GM21390 (cell line): ENCODE results near the gene TAF6.

Experiments
- ATAC-seq: cut with Tn5 transposase; IDR thresholded peaks from one replicate; pipeline ENCODE4 v1.9.1; 2021; ENCODE audit not compliant: unreplicated experiment

TAF6 gene

DNA sequence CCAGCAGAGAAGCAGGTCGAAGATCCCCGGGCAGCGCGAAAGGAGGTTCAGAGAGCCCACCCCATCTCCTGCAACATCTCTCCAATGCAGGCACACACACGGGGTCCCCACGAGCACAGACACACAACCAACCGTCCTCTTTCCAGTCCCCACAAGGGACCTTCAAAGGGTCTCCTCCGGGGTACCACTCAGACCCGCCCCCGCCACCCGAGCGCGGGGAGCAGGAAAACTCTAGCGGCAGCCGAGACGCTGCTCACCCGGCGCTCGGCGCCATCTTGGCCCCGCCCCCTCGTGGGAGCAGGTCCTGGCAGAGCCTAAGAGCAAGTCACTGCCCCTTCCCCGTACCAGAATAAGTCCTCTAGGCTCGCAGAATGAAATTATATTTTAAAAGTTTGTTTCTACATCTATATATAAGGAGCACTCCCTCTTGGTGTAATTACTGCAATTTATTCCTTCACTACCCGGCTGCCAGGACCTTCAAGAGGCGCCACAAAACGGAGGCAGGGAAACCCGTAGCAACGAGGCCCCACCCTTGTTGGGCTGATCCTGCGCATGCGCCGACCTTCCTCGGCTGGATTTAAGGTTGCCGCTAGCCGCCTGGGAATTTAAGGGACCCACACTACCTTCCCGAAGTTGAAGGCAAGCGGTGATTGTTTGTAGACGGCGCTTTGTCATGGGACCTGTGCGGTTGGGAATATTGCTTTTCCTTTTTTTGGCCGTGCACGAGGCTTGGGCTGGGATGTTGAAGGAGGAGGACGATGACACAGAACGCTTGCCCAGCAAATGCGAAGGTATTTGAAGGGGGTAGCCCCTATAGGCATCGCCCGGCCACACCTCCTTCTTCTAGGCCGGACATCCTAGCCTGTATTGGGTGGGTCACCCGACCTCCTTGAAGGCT, at the start of gene TAF6, which contains the start of gene CNPY4:
Gene TAF6, minus strand, starts transcription at position 287 of the 898 bp plus-strand sequence. CDS start 5,149 bp downstream, outside the sequence.
Gene CNPY4, plus strand, starts transcription at position 563 of the 898 bp plus-strand sequence. Its CDS starts 111 bp downstream, at position 674.
- peak; percentile 64 for ATAC-seq

DNA sequence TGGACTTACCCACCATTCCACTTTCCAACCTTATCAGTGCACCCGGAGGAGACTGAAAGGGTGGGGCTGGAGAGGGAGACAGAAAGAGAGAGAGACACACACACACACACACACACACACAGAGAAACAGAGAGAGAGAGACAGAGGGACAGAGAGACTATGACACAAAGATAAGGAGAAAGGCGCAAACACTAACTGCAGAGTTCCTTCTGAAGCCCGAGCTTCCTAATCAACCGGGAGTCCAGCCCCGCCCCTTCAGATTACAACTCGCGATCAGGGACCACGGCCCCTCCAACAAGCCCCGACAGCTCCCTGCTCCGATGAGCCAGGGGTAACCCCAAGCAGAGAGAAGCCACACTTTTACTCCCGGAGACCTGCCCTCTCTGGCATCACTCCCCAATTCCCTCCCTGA, 48.8 kb upstream of the TAF6 start:
- no peak for ATAC-seq

DNA sequence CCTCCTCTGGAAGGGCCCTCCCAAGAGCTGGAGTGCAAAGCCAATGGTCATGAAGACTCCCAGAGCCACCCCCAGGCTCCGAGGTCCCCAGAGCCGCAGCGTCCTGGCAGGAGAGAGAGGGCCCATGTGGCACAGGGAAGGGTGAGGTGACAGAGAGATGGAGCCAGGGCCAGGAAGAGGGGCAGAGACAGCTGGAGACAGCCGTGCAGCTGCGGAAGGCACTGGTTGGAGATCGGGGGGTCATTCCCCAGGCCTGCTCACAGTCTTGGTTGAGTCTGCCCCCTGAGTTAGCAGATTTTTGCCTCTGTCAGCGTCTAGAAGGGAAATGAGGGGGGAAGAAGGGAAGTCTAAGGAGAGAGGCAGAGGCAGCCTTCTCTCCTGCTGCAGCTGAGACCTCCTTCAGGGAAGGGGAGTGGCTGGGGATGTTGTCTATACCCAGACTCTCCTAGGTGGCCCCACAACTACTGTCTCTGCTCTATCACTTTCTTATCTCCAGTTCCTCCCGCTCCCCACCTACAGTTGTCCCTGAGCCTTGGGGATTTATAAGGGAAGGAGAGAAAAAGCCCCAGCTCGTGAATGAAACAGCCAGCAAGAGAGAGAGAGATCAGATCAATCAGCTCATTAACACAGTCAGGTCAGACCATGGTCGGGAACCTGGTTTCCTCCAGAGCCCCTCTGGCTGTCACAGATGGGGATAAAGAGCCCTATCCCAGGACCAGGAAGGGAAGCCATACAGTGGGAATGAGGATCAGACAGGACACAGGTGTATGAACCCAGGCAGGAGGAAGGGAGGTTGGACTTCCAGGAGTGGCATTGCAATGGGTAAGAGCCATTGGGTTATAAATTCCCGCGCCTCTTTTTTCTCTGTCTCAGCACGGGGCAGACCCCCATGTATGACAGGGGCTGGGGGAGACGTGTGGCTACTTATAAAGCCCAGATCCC, 48.1 kb upstream of the TAF6 start:
- no peak for ATAC-seq

DNA sequence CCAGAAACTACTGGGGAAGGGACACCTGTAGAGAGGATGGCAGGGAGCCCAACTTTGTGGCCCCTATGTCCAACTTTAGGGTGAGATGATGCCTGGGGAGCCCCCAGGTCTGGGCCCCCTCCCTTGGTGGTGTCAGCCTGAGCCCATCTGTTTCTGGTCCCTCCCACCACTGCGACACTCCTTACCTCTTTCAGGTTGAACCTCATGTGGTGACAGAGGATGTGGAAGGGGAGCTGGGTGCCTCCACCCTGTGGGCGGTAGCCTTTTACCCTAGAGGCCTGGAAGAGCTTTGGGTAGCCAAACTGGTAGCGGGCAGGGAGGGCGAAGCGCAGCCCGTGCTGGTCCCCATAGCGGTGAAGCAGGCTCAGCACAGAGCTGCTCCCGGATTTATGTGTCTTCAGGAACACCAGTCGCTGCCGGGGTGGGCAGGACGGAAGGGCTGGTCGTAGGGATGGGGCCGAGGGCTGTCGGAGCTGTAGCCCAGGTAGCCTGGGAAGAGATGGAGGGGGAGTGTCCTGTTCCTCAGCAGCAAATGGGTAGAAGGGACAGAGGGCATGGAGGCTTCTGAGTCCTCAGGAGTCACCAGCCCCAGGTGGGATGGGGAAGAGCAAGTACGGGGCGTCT, 47.3 kb upstream of the TAF6 start:
- no peak for ATAC-seq

DNA sequence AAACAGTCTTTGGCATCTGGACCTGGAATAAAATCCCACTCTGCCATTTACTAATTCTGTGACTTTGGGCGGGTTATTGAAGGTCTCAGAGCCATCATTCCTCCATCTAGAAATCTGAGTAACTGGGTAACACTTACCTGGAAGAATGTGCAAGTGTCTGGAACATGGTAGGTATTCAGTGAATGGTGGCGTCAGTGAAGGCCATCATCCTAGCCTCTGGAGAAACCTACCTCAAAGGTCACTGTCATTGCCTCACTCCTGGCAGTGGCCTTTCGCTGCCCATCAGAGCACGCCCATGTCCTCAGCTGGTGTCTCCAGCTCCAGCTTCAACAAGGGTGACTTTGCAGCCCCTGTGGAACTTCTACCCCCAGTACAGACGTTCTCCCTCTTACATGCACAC, 44.7 kb upstream of the TAF6 start:
- no peak for ATAC-seq

DNA sequence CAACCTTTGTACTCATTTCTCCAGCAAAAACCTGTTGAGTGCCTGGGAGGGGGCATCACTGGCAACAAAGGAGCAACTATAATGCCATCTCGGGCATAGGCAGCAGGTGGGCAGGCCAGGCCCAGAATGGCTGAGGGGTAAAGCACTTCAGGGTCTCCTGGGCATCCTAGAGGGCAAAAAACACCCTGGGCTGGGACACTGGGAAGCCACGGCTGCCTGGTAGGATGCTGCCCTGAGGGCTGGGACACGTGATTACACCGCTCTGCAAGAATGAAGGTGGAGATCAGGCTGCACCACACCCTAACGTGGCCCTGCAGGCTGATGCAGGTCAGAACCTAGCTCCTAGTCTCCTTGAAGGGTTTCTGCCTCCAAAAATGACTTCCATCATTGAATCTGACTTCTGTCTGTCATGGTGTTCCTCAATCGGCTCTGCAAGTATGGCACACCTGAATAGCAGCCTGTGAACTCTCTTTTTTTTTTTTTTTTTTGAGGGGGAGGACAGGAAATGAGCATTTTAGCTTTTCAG, 43.9 kb upstream of the TAF6 start:
- no peak for ATAC-seq

DNA sequence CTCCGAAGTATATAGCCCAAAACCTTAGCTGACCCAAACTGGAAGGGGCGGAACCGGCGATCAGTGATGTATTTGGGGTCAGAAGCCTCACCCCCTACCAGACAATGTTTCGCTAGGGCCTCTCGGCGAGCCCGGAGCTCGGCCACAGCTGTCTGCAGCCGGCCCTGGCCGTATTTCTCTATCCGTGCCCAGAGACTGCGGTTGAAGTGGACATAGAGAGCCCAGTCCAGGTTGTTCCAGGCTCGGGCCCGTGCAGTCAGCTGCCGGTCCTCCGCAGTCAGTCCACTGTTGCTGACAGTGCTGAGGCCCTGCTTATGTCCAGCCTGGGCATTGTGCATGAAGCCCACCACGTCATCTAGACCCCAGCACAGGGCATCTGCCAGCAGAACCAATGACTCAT, 40.9 kb upstream of the TAF6 start:
- no peak for ATAC-seq

DNA sequence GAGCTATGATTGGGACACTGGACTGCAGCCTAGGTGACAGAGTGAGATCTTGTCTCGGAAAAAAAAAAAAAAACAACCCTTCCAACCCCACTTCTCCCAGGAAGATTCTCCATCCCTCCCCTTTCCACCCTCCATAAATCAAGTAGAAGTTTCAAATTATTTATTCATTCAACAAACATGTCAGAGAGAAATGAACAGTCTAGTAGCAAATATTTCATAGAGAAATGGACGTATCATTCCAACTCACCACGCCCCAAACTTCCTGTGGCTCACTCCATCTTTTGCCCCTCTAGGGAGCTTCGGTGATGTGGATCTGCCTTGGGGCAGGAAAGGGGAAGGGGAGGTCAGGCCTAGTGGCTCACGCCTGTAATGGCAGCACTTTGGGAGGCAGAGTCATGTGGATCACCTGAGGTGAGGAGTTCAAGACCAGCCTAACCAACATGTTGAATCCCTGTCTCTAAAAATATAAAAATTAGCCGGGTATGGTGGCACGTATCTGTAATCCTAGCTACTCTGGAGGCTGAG, 40.0 kb upstream of the TAF6 start:
- no peak for ATAC-seq

DNA sequence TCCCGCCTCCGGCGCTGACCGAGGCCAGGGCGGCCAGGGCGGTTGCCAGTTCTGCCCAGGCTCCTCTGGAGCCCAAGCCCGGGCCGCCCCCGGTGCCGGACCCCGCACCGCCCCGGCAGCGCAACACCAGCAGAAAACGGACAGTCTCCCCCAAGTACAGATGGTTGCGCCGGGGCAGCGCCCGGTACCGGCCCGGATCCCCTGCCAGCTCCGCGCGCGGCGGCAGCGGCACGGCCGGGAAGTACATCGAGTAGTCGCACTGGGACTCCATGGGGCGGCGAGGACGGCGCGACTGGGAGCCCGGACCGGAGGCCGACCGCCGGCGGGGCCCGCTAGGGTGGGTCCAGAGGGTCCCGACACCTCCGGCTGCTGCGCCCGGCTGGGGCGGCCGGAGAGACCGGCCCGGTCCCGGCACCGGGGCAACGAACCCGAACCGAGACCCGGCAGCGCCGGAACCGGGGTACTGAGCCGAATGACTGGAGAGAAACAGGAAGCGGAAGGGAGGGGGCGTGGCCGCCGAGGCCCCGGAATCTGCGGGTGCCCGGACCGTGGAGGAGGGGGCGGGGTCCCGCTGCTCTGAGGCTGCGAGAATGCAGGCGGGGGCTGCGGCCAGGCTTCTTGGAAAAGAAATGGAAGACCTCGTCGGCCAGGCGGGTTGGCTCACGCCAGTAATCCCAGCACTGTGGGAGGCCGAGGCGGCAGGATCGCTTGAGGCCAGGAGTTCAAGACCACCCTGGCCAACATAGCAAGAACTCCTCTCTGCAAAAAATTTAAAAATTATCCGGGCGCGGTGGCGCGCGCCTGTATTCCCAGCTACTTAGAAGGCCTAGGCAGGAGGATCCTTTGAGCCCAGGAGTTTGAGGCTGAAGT, 39.3 kb upstream of the TAF6 start, which contains the start of gene TRAPPC14:
Gene TRAPPC14, minus strand, starts transcription at position 495 of the 870 bp plus-strand sequence. Its CDS starts 224 bp downstream, at position 271.
- peak; percentile 81 for ATAC-seq

DNA sequence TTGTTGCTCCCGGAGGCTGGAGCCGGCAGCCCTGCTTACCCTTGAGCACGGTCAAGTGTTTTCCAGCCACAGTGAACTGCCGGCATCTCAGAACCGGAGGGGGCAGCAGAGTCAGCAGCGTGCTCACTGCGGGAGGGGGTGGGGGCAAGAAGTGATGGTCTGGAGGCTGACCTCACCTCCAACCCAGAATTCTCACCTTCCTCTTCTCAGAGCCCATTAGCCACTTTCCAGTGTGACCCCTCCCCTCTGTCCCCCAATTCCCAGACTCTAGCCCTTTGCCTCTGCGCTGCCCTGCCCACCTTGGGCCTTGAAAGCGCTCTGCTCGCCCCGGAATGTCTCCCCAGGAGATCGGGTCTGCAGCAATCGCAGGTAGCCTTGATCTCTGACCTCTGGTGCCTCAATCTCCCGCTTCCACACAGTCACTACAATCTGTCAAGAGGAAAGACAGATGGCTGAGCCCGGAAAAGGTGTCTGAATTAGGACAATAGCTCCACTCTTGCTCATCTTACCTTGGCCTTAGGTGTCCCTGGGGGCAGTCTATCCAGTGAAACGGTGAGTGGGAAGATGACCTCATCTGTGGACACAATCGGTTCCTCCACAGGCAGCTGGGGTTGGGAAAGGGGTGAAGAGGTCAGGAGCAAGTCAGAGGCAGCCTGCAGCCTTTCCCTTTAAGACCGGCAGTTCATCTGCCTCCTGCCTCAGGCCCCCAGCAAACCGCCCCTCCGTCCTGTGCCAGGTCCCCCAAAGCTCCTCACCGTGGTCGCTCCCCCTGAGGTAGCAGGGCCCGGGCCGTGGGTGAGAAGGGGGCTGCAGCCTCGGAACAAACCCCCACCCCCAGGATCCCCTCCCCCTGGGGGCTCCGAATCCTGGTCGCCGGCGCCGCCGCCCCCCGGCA, 38.4 kb upstream of the TAF6 start:
- no peak for ATAC-seq

DNA sequence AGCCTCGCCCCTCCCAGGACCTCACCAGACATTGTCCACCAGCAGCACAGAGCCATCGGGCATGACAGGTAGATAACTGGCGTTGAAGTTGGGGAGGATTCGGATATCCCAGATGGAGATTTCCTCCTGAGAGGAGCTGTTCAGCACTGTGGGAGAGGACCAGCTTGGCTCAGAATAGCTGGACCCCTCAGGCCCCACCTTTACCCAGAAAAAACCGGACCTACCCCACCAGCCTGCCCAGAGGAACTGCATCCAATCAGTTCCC, 37.8 kb upstream of the TAF6 start:
- no peak for ATAC-seq

DNA sequence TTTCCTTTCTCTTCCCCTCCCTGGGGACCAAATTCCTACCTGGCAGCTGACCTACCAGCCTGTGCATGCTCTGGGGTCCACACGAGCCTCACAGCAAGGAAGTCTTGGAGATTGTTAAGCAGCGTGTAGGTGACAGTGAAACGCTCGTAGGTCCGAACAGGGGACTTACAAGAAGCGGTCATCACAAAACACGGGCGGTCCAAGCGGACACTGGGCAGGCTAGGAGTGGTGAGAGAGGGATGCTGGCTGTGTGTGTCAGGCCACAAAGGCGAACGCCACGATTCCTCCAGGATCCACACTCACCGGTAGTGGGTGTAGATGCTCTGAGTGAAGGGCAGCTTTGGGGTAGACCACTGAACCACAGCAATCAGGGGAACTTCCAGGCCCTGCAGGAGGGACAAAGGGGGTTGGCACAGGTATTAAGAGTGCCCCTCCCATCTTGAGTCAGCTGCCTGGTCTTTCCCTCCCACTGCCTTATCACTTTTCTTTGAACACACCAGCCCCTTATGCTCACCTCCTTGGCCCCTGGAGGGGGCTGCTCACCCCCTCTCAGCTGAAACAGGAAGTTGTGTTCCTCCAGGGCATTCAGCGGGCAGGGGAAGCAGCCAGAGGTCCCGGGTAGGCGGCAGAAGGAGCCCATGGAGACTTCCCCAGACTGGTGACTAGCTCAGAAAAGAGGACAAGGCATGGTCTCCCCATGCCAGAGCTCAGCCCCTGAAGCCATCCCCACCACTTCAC, 37.3 kb upstream of the TAF6 start:
- ATAC-seq, result no peak

DNA sequence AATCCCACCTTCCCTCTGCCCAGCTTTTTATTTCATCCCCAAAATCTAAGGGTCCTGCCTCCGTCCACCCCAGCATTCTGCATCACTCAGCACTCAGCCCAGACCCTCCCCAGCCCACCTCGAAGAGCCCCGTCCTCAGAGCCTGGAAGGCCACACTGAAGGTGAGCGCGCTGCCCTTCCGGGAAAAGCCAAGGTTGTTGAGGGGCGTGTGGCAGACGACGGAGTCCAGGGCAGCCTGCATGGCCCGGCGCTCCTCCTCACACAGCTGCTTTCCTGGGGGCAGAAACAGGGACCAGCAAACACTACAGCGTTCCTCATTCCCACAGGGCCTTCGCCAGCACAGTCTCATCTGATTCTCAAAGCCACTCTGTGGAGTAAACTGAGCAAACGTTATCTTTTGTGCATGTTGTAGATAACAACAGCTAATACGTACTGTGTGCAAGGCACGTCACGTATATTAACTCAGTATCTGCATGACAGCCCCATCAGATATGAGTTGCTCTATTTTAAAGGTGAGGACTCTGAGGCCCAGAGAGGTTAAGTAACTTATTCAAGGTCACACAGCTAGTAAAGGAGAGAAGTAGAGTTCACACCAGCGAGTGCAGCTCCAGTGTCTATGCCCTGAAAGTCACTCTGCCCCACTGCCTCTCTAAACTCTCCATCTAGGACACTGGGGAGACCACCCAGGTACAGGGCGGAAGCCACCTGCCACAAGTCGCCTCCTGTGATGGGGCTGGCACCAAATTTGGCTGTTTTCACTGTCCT, 36.6 kb upstream of the TAF6 start:
- ATAC-seq, result no peak

DNA sequence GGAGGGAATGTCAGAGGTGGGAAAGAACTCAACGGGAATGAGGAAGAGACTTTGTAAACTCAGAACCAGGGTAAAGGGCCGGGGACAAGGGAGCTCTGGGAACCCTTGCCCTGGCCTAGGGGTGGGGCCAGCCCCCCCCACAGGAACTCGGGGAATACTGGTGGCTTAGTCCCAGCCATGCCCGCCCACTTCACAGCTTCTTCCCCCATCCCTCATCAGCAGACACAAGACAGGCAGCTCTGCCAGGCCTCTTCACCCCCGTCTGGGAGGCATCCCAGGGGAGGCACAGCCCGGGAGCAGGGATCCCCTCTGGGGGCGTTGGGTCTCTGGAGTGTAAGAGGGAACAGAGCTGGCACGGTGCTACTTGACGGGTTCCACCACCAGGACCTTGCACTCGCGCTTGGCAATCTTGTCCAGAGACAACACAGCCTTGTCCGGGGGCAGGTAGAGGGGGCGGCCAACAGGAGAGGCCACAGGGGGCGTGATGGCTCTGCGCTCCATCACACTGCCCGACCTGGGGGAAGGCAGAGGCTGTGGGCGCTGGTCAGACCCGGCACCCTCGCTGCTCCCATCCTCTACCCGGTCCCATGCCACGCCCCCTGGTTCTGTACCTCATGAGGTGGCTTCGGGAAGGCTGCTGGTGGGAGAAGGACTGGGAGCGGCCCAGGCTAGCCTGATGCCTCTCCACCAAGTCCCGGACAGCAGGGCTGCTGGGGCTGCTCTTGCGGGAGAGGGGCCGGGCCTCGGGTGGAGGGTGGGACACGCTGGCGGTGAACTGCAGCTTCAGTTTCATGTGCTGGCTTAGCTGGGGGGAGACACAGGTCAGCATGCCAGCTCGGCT, 35.7 kb upstream of the TAF6 start:
- ATAC-seq, result no peak

DNA sequence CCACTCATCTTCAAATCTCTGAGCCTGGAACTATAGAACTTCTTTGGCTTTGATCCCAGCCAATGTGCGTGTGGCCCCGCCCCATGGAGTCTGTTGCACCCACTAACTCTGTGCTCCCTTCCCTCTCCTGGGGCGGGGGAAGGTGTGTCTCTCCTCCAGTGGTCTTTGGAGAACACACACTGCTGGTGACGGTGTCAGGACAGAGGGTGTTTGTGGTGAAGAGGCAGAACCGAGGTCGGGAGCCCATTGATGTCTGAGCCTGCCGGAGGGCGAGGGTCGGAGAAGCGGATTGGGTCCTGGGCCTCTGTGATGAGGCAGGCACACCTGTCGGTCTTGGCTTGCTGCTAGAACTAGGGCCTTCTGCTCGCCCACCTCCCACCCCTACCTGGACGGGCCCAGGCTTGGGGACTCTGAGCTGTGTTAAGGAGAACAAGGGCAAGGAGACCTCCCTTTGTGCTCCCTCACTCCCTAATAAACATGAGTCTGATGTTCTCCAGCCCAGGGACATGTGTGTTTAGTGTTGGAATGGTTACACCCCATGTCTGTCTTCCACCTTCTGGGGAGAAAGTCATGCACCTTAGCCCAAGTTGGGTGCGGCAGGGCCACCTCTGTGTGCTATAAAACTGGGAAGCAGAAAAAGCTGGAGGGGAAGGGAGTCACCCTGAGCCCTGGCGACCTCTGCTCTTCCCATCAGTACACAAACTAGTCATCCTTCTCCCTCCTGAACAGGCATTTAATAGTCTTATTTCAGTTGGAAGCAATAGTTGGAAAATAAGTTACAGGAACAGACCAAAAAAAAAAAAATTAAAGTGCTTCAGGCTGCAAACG, 34.8 kb upstream of the TAF6 start:
- no peak for ATAC-seq
